Mucosa of gallbladder (tissue), 1 donor: ENCODE data around the gene PRICKLE2. TPM values are rescaled to one million over a fixed set of nuclear protein-coding genes. Genes with fewer than 3 reads are reported as not detected.

Experiments
- DNase-seq: peaks from one replicate; pipeline ENCODE4 v3.0.0-alpha.2; 2020; ENCODE audit warnings: low spot score
- total RNA-seq: library from RNA; stranded (reverse); gene quantifications from one replicate; pipeline ENCODE4 v1.2.1, GENCODE V29; 2021
- donor health status: DM: no; HTN: no; CAD: no.

PRICKLE2 gene
- total RNA-seq, 1 donor from 2014 or later, result 28.3 TPM

GRCh38 chr3:64046592-64046991 lies 178.7 kb downstream of the PRICKLE2 start:
- no peak for DNase-seq

GRCh38 chr3:64042952-64043351 lies 182.3 kb downstream of the PRICKLE2 start:
- DNase-seq, result no peak

Other genes with a start within 250 kb of the PRICKLE2 start
- gene PSMD6, start 202.0 kb downstream of the PRICKLE2 start, total RNA-seq, result 53.5 TPM